H1 (cell line): ENCODE data around the gene FRMD6. TPM values are rescaled to one million over a fixed set of nuclear protein-coding genes. Genes with fewer than 3 reads are reported as not detected.

Experiments used
- CTCF ChIA-PET: fragments of 300-600 bp; sonication (Branson Sonifier 250); formaldehyde crosslinking; loops from one replicate; lab custom pipeline; 2021; ENCODE audit not compliant: partially characterized antibody; lab: Charles Lee
- POLR2A ChIA-PET: fragments of 300-600 bp; sonication (Branson Sonifier 250); formaldehyde crosslinking; loops from one replicate; lab custom pipeline; 2021; ENCODE audit warnings: inconsistent platforms; ENCODE audit not compliant: partially characterized antibody; lab: Charles Lee
- DNase-seq, 2 experiments: peaks; one replicate each; pipeline versions ENCODE4 v3.0.0 to v3.0.0-alpha.2; 2010 to 2022; ENCODE audit warnings: low spot score in 2 of 2, low read depth in 1 of 2, mixed read lengths in 1 of 2
- FAIRE-seq: peaks from 2 replicates; lab custom pipeline; 2011; peaks lifted over from hg19 to GRCh38; lab: Jason Lieb, UNC
- H2AFZ ChIP-seq: 2 replicates; pipeline ENCODE4 v1.8.1; 2012; ENCODE audit warnings: low read length, inconsistent platforms
- H2AK5ac ChIP-seq: 2 replicates; pipeline ENCODE4 v1.6.1; 2013; ENCODE audit warnings: low read depth, low read length
- H2BK120ac ChIP-seq: replicated peaks from 2 replicates; pipeline ENCODE3; 2013; ENCODE audit warnings: low read depth, low read length, inconsistent platforms
- H2BK12ac ChIP-seq: 2 replicates; pipeline ENCODE4 v1.6.1; 2013; ENCODE audit warnings: low read depth, low read length
- H2BK15ac ChIP-seq: 2 replicates; pipeline ENCODE4 v1.6.1; 2013; ENCODE audit warnings: low read length
- H2BK20ac ChIP-seq: 2 replicates; pipeline ENCODE4 v1.6.1; 2013; ENCODE audit warnings: low read length
- H2BK5ac ChIP-seq: 2 replicates; pipeline ENCODE4 v1.6.1; 2013; ENCODE audit warnings: low read depth, low read length
- H3K14ac ChIP-seq: 2 replicates; pipeline ENCODE4 v1.6.1; 2013; ENCODE audit warnings: inconsistent platforms; ENCODE audit not compliant: insufficient read length
- H3K18ac ChIP-seq: 2 replicates; pipeline ENCODE4 v1.6.1; 2013; ENCODE audit warnings: low read length; ENCODE audit errors: extremely low read depth
- H3K23ac ChIP-seq: 2 replicates; pipeline ENCODE4 v1.6.1; 2013; ENCODE audit warnings: inconsistent platforms; ENCODE audit not compliant: insufficient read length
- H3K23me2 ChIP-seq: 2 replicates; pipeline ENCODE4 v1.6.1; 2013; ENCODE audit warnings: low read depth, low read length
- H3K27ac ChIP-seq: 2 replicates; pipeline ENCODE4 v1.6.1; 2011; ENCODE audit warnings: low read depth, low read length, inconsistent platforms
- H3K27me3 ChIP-seq, 4 experiments: replicated peaks in 1 of 4; 1 replicate in 1 of 4; 2 replicates in 3 of 4; pipeline versions ENCODE4 v1.6.1 to v1.8.1; 2011 to 2013; ENCODE audit warnings: low read length in 3 of 4, mild to moderate bottlenecking in 3 of 4, inconsistent platforms in 2 of 4, mixed read lengths in 2 of 4, moderate library complexity in 1 of 4; ENCODE audit not compliant: control insufficient read depth in 3 of 4, insufficient read depth in 3 of 4; ENCODE audit errors: extremely low read depth in 1 of 4
- H3K36me3 ChIP-seq, 4 experiments: 2 replicates each; pipeline versions ENCODE4 v1.6.1 to v1.8.1; 2011 to 2013; ENCODE audit warnings: mild to moderate bottlenecking in 4 of 4, low read length in 3 of 4, moderate library complexity in 2 of 4, control low read depth in 1 of 4, inconsistent platforms in 1 of 4; ENCODE audit not compliant: insufficient read depth in 4 of 4, control insufficient read depth in 2 of 4
- H3K4ac ChIP-seq: replicated peaks from 2 replicates; pipeline ENCODE3; 2013; ENCODE audit warnings: low read length, low read depth, mixed read lengths, inconsistent platforms; ENCODE audit not compliant: insufficient read length
- H3K4me1 ChIP-seq, 4 experiments: replicated peaks in 1 of 4; 1 replicate in 1 of 4; 2 replicates in 3 of 4; pipeline versions ENCODE4 v1.6.1 to v1.8.1; 2011 to 2013; ENCODE audit warnings: low read length in 3 of 4, inconsistent platforms in 2 of 4, mixed read lengths in 1 of 4; ENCODE audit not compliant: insufficient read depth in 4 of 4, control insufficient read depth in 3 of 4
- H3K4me2 ChIP-seq, 2 experiments: 2 replicates each; pipeline versions ENCODE4 v1.6.1 to v1.8.1; 2011 to 2013; ENCODE audit warnings: low read depth in 2 of 2, low read length in 2 of 2, control low read depth in 1 of 2, inconsistent platforms in 1 of 2, mild to moderate bottlenecking in 1 of 2; ENCODE audit not compliant: insufficient read depth in 1 of 2
- H3K4me3 ChIP-seq, 4 experiments: fragments of 200-600, 300-600 bp in 1 of 4; sonication (generic), shearing (Covaris generic), sonication (Bioruptor Twin) in 1 of 4; 2 replicates each; pipeline versions ENCODE4 v1.5.1 to v1.8.1; 2011 to 2016; ENCODE audit warnings: low read length in 4 of 4, low read depth in 3 of 4, control low read depth in 2 of 4, inconsistent platforms in 2 of 4, mild to moderate bottlenecking in 2 of 4, mixed read lengths in 1 of 4, moderate library complexity in 1 of 4; ENCODE audit not compliant: insufficient read depth in 2 of 4; ENCODE audit errors: extremely low read depth in 1 of 4
- H3K56ac ChIP-seq: replicated peaks from 2 replicates; pipeline ENCODE3; 2013; ENCODE audit warnings: low read depth, mild to moderate bottlenecking, mixed read lengths, low read length, inconsistent platforms; ENCODE audit not compliant: insufficient read length
- H3K79me1 ChIP-seq: 2 replicates; pipeline ENCODE4 v1.6.1; 2013; ENCODE audit warnings: low read depth, low read length, control low read depth
- H3K79me2 ChIP-seq, 2 experiments: 2 replicates each; pipeline versions ENCODE4 v1.6.1 to v1.8.1; 2012 to 2013; ENCODE audit warnings: low read length in 2 of 2, mild to moderate bottlenecking in 2 of 2, inconsistent platforms in 1 of 2; ENCODE audit not compliant: insufficient read depth in 2 of 2, control insufficient read depth in 1 of 2
- H3K9ac ChIP-seq, 4 experiments: replicated peaks in 1 of 4; 1 replicate in 1 of 4; 2 replicates in 3 of 4; pipeline versions ENCODE4 v1.6.1 to v1.8.1; 2011 to 2013; ENCODE audit warnings: low read depth in 3 of 4, low read length in 3 of 4, control low read depth in 2 of 4, mild to moderate bottlenecking in 2 of 4, moderate library complexity in 2 of 4, inconsistent platforms in 1 of 4; ENCODE audit errors: extremely low read depth in 1 of 4
- H3K9me3 ChIP-seq, 2 experiments: 2 replicates each; pipeline versions ENCODE4 v1.6.1 to v1.8.1; 2012 to 2013; ENCODE audit warnings: mild to moderate bottlenecking in 2 of 2, moderate library complexity in 2 of 2, control low read depth in 1 of 2, inconsistent platforms in 1 of 2, low read depth in 1 of 2, low read length in 1 of 2, mixed read lengths in 1 of 2; ENCODE audit not compliant: insufficient read depth in 2 of 2
- H4K20me1 ChIP-seq, 2 experiments: replicated peaks in 1 of 2; 2 replicates each; pipeline versions ENCODE3 to v1.8.1; 2011 to 2013; ENCODE audit warnings: inconsistent platforms in 2 of 2, low read length in 2 of 2, mild to moderate bottlenecking in 1 of 2; ENCODE audit not compliant: insufficient read depth in 2 of 2, control insufficient read depth in 1 of 2
- H4K5ac ChIP-seq: 2 replicates; pipeline ENCODE4 v1.6.1; 2013; ENCODE audit warnings: low read length, low read depth, mixed read lengths, inconsistent platforms; ENCODE audit not compliant: insufficient read length
- H4K8ac ChIP-seq: 2 replicates; pipeline ENCODE4 v1.8.0; 2013; ENCODE audit warnings: mild to moderate bottlenecking, moderate library complexity, low read length, inconsistent platforms; ENCODE audit not compliant: insufficient read depth; ENCODE audit errors: extremely low read depth
- H4K91ac ChIP-seq: replicated peaks from 2 replicates; pipeline ENCODE3; 2013; ENCODE audit warnings: low read length, mixed read lengths, inconsistent platforms; ENCODE audit not compliant: insufficient read length
- ATF3 ChIP-seq: IDR thresholded peaks from 2 replicates; pipeline ENCODE4 v1.6.1; 2011; ENCODE audit warnings: low read depth, mild to moderate bottlenecking, low read length; ENCODE audit not compliant: insufficient read depth
- BRCA1 ChIP-seq: IDR thresholded peaks from 2 replicates; pipeline ENCODE4 v1.6.1; 2012; ENCODE audit warnings: low read depth, low read length, improper control_type of control experiment
- CHD1 ChIP-seq: IDR thresholded peaks from 2 replicates; pipeline ENCODE4 v1.6.1; 2012; ENCODE audit warnings: low read depth, low read length, improper control_type of control experiment
- CHD2 ChIP-seq: IDR thresholded peaks from 2 replicates; pipeline ENCODE4 v1.6.1; 2012; ENCODE audit warnings: low read length, improper control_type of control experiment
- EP300 ChIP-seq, 2 experiments: IDR thresholded peaks; 1 replicate in 1 of 2; 2 replicates in 1 of 2; pipeline ENCODE4 v1.6.1; 2011 to 2012; ENCODE audit warnings: low read depth in 2 of 2, low read length in 2 of 2, mild to moderate bottlenecking in 2 of 2, borderline replicate concordance in 1 of 2, inconsistent platforms in 1 of 2, moderate library complexity in 1 of 2
- GABPA ChIP-seq: IDR thresholded peaks from 2 replicates; pipeline ENCODE4 v1.6.1; 2011; ENCODE audit warnings: mild to moderate bottlenecking, low read length, moderate library complexity, borderline replicate concordance; ENCODE audit not compliant: insufficient read depth
- KDM1A ChIP-seq: fragments of 200-600, 300-600 bp; sonication (generic); IDR thresholded peaks from 2 replicates; pipeline ENCODE4 v1.7.1; 2016; ENCODE audit warnings: mild to moderate bottlenecking, low read length, borderline replicate concordance
- KDM5A ChIP-seq: fragments of 200-600 bp; IDR thresholded peaks from 2 replicates; pipeline ENCODE4 v1.7.1; 2012; ENCODE audit warnings: mild to moderate bottlenecking, low read length, inconsistent platforms, mixed read lengths
- NANOG ChIP-seq: IDR thresholded peaks from 2 replicates; pipeline ENCODE4 v1.6.1; 2011; ENCODE audit warnings: low read length, low read depth, mild to moderate bottlenecking, inconsistent platforms; ENCODE audit not compliant: insufficient read depth, poor library complexity, severe bottlenecking
- POLR2A ChIP-seq, 2 experiments: IDR thresholded peaks; 1 replicate in 1 of 2; 2 replicates in 1 of 2; pipeline ENCODE4 v1.6.1; 2011; ENCODE audit warnings: low read depth in 2 of 2, low read length in 2 of 2, mild to moderate bottlenecking in 2 of 2; ENCODE audit errors: control extremely low read depth in 1 of 2
- SAP30 ChIP-seq: fragments of 300-600 bp; sonication (generic); IDR thresholded peaks from 2 replicates; pipeline ENCODE4 v1.7.1; 2012; ENCODE audit warnings: low read length, moderate library complexity, mild to moderate bottlenecking, inconsistent platforms; ENCODE audit not compliant: insufficient read depth, insufficient replicate concordance
- SP4 ChIP-seq: IDR thresholded peaks from 2 replicates; pipeline ENCODE4 v1.6.1; 2012; ENCODE audit warnings: low read length, inconsistent platforms
- TAF7 ChIP-seq: optimal IDR thresholded peaks from 2 replicates; pipeline ENCODE3; 2011; ENCODE audit warnings: low read depth, mild to moderate bottlenecking, inconsistent platforms, low read length, moderate library complexity, borderline replicate concordance
- TCF12 ChIP-seq: IDR thresholded peaks from 2 replicates; pipeline ENCODE4 v1.6.1; 2011; ENCODE audit warnings: low read depth, mild to moderate bottlenecking, low read length
- TEAD4 ChIP-seq: IDR thresholded peaks from 2 replicates; pipeline ENCODE4 v1.6.1; 2012; ENCODE audit warnings: low read depth, low read length, inconsistent platforms, mixed read lengths
- WGBS, 2 experiments: shearing (Covaris generic) in 1 of 2; methylation state at CpG; one replicate each; pipeline versions ENCODE4 v1.1.6 to v1.1.7; 2013 to 2015; ENCODE audit warnings: low lambda C conversion rate in 2 of 2, mixed read lengths in 2 of 2, inconsistent platforms in 1 of 2, low coverage in 1 of 2, missing lambda C conversion rate in 1 of 2; ENCODE audit not compliant: insufficient replicate concordance in 2 of 2, insufficient coverage in 1 of 2, insufficient read length in 1 of 2; ENCODE audit errors: extremely low coverage in 1 of 2, missing lambda C conversion rate in 1 of 2; 5-methylcytosine and 5-hydroxymethylcytosine counted together
- polyA plus RNA-seq, 7 experiments: library from polyadenylated mRNA; depleted of rRNA in 3 of 7; stranded (reverse) in 5 of 7; unstranded in 2 of 7; fragments of >200 nt in 5 of 7; fragments of 200-250 nt in 2 of 7; gene quantifications; 1 replicate in 5 of 7; 2 replicates in 1 of 7; 4 replicates in 1 of 7; pipeline versions ENCODE4 v1.2.1 to v1.2.3, GENCODE V29; 2011 to 2013; ENCODE audit warnings: missing spikeins in 2 of 7, mixed read lengths in 2 of 7
- total RNA-seq: library from RNA; stranded (reverse); fragmentation: NEBNext Ultra II Directional; extraction: Animal tissue kit (Norgen Biotek cat#: 25700); gene quantifications from 2 replicates; pipeline ENCODE4 v1.2.1, GENCODE V29; 2021

The FRMD6 gene
- total and polyA plus RNA-seq, 2 of the 8 experiments (the other 6 are each of a cell fraction or from before 2014, with no cell fraction given), result 5.4 to 23.7 TPM

DNA sequence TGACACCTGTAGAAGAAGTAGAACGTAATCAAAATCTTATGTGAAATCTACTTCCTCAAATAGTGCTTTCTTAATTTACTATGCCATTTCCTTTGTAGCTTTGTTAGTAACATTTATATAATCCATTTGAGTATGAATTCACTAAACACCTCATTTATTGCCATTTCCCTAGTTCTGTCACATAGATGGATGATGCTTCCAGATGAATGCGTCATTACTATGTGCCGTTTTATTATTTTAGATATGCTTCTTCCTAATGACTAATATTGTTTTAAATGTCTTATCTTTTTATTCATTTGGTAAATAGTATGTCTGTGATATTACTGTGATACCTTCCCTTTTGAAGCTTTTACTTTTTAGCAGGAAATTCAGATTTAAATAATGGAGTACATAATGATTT, 14.4 kb downstream of the FRMD6 start:
- ChIA-PET POLR2A (no interaction called here), CTCF (no interaction called here)
- Histone ChIP-seq H2BK5ac (no peak overlapping the region), H4K91ac (no peak overlapping the region), H3K18ac (no peak overlapping the region), H3K23me2 (no peaks in the 10 kb centered on the region), H4K8ac (no peak overlapping the region), H3K4ac (no peak overlapping the region), H3K4me2 (no peak overlapping the region), H3K79me1 (no peaks in the 10 kb centered on the region; the same call in 1 of the 2 replicates), H3K27me3 (no peaks in the 10 kb centered on the region), H3K14ac (no peak overlapping the region), H3K23ac (no peak overlapping the region), H3K27ac (no peak overlapping the region), H4K20me1 (no peaks in the 10 kb centered on the region), H2BK120ac (no peak overlapping the region), H3K9ac (no peak overlapping the region), H2AK5ac (no peak overlapping the region), H2BK12ac (no peak overlapping the region), H3K79me2 (peaks cover 0 to 3% of the 10 kb centered on the region in 2 experiments; a peak in 1 of 4 replicates), H3K4me1 (no peaks in the 10 kb centered on the region; a peak in 3 of 7 replicates), H3K9me3 (no peaks in the 10 kb centered on the region; a peak in 1 of 4 replicates), H3K4me3 (no peak overlapping the region), H3K56ac (no peak overlapping the region), H2BK15ac (no peak overlapping the region), H4K5ac (no peak overlapping the region), H2AFZ (no peak overlapping the region), H3K36me3 (no peaks in the 10 kb centered on the region; a peak in 2 of 8 replicates), H2BK20ac (no peak overlapping the region)
- FAIRE-seq (no peak), DNase-seq (no peak)
- 93% methylated on average over 3 of the region's 3 CpGs; no CpG with 5 or more reads in 1 of the 2 experiments for WGBS, 2 experiments
- TF ChIP-seq KDM1A (no peak), BRCA1 (no peak), GABPA (no peak), CHD2 (no peak), ATF3 (no peak), POLR2A (IDR thresholded peaks at IDR 0.05; ENCODE audit: control extremely low read depth in 1 of 2, low read depth in 2 of 2, low read length in 2 of 2) (no peak), TEAD4 (no peak), EP300 (IDR thresholded peaks at IDR 0.05; ENCODE audit: borderline replicate concordance in 1 of 2, low read depth in 2 of 2, low read length in 2 of 2) (no peak), NANOG (no peak), TCF12 (no peak), SP4 (no peak), CHD1 (no peak), SAP30 (no peak), TAF7 (no peak), KDM5A (no peak)
